ENCODE measurements around the gene TASP1. TPM values are rescaled to one million over a fixed set of nuclear protein-coding genes. Genes with fewer than 3 reads are reported as not detected.

The TASP1 gene
- total RNA-seq, 2 experiments from 2014 or later = 8.2 to 8.9 TPM

GRCh38 chr20:13588049-13588448, 50.7 kb downstream of the TASP1 start:
- Mint-ChIP-seq H3K4me3 (no peak overlapping the region), H3K27ac (no peak overlapping the region), H3K27me3 (no peaks in the 10 kb centered on the region), H3K36me3 (peaks cover 31% of the 10 kb centered on the region), H3K9me3 (peaks cover 12% of the 10 kb centered on the region), H3K4me1 (ENCODE audit: low read depth) (no peaks in the 10 kb centered on the region)
- intact Hi-C loops (cut with micrococcal nuclease) = no loop called here
- CTCF ChIA-PET = no interaction called here
- DNase-seq = no peak
- POLR2A ChIA-PET = no interaction called here

DNA sequence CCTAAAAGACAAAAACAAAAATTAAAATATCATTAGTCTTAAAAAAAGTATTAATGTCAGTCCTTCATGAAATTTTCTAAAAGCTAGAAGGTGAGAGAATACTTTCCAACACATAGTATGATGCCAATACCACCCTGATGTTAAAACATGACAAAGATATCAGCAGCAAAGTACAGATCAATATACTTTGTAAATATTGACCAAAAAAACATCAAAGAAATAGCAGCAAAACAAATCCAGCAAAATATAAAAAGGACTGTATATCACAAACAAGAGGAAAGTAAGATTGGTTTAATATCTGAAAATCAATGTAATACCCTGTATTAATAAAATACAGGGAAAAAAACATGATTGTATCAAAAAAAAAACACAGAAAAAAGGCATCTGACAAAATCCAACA, 51.4 kb downstream of the TASP1 start:
- no peak overlapping the region for H3K4me3 Mint-ChIP-seq
- H3K27ac Mint-ChIP-seq = no peak overlapping the region
- peaks cover 32% of the 10 kb centered on the region for H3K36me3 Mint-ChIP-seq
- ChIA-PET CTCF (no interaction called here), POLR2A (no interaction called here)
- intact Hi-C loops (cut with micrococcal nuclease) = no loop called here
- H3K27me3 Mint-ChIP-seq = no peaks in the 10 kb centered on the region
- peaks cover 12% of the 10 kb centered on the region for H3K9me3 Mint-ChIP-seq
- no peaks in the 10 kb centered on the region for H3K4me1 Mint-ChIP-seq (ENCODE audit: low read depth)
- DNase-seq = no peak

DNA sequence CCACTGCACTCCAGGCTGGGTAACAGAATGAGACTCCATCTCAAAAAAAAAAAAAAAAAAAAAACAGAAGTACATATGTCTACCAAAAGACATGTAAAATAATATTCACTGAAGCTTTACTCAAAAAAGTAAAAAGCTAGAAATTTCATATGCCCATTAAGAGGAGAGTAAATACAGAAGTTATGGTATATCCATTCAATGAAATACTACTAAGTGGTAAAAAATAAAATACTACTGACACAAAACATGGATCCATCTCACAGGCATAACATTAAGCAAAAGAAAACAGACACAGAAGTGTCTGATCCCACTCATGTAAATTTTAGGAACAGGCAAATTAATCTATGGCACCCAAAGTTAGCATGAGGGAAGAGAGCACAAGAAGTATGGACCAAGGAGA, 52.6 kb downstream of the TASP1 start:
- DNase-seq = no peak
- no peaks in the 10 kb centered on the region for H3K27me3 Mint-ChIP-seq
- intact Hi-C loops (cut with micrococcal nuclease) = no loop called here
- H3K9me3 Mint-ChIP-seq = peaks cover 12% of the 10 kb centered on the region
- ChIA-PET POLR2A (no interaction called here), CTCF (no interaction called here)
- no peaks in the 10 kb centered on the region for H3K4me1 Mint-ChIP-seq (ENCODE audit: low read depth)
- H3K4me3 Mint-ChIP-seq = no peak overlapping the region
- H3K27ac Mint-ChIP-seq = no peak overlapping the region
- H3K36me3 Mint-ChIP-seq = peaks cover 37% of the 10 kb centered on the region

- Mint-ChIP-seq H3K27me3 (no peaks in the 10 kb centered on the region), H3K4me1 (ENCODE audit: low read depth) (no peaks in the 10 kb centered on the region), H3K36me3 (peaks cover 48% of the 10 kb centered on the region), H3K9me3 (peaks cover 6% of the 10 kb centered on the region), H3K27ac (no peak overlapping the region), H3K4me3 (no peak overlapping the region)
- POLR2A ChIA-PET = no interaction called here
- CTCF ChIA-PET = no interaction called here
- no peak for DNase-seq
- intact Hi-C loops (cut with micrococcal nuclease) = no loop called here
Measured at GRCh38 chr20:13581451-13581850, 57.3 kb downstream of the TASP1 start.

DNA sequence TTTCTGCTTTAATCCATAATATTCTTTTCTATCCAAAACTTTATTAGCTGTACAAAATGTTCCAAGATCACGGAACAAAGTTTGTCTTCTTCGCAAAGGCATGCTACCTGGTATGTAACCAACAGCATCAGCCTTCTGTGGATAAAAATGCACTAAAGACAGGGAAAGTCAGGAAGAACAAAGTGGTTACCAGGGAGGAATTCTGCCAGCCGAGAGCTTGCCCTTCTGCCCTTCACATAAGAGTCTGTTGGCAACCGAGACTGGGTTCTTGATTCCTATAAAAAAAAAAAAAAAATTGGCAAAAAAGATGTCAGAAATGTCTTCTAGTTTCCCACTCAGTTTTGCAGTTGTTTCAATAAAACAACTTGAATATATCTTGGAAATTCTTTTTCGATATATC, 58.0 kb downstream of the TASP1 start:
- no peak for DNase-seq
- Mint-ChIP-seq H3K4me3 (no peak overlapping the region), H3K9me3 (peaks cover 3% of the 10 kb centered on the region), H3K27ac (no peak overlapping the region), H3K4me1 (ENCODE audit: low read depth) (no peaks in the 10 kb centered on the region), H3K36me3 (peaks cover 49% of the 10 kb centered on the region), H3K27me3 (no peaks in the 10 kb centered on the region)
- ChIA-PET POLR2A (no interaction called here), CTCF (no interaction called here)
- intact Hi-C loops (cut with micrococcal nuclease) = no loop called here

GRCh38 chr20:13574071-13574470, 64.7 kb downstream of the TASP1 start:
- Mint-ChIP-seq H3K9me3 (peaks cover 3% of the 10 kb centered on the region), H3K36me3 (peaks cover 33% of the 10 kb centered on the region), H3K4me1 (ENCODE audit: low read depth) (no peaks in the 10 kb centered on the region), H3K4me3 (no peak overlapping the region), H3K27ac (no peak overlapping the region), H3K27me3 (no peaks in the 10 kb centered on the region)
- DNase-seq = no peak
- CTCF ChIA-PET = no interaction called here
- intact Hi-C loops (cut with micrococcal nuclease) = no loop called here
- POLR2A ChIA-PET = no interaction called here

GRCh38 chr20:13571662-13572061, 67.1 kb downstream of the TASP1 start:
- ChIA-PET CTCF (interaction anchor here (4.5 kb wide), 1 partner anchor 24 kb away, joined by 21 read pairs; no protein-coding TSS in a partner anchor), POLR2A (no interaction called here)
- DNase-seq = no peak
- Mint-ChIP-seq H3K27me3 (no peaks in the 10 kb centered on the region), H3K4me1 (ENCODE audit: low read depth) (no peaks in the 10 kb centered on the region), H3K27ac (no peak overlapping the region), H3K9me3 (peaks cover 7% of the 10 kb centered on the region), H3K4me3 (no peak overlapping the region), H3K36me3 (peaks cover 34% of the 10 kb centered on the region)
- intact Hi-C loops (cut with micrococcal nuclease) = no loop called here

DNA sequence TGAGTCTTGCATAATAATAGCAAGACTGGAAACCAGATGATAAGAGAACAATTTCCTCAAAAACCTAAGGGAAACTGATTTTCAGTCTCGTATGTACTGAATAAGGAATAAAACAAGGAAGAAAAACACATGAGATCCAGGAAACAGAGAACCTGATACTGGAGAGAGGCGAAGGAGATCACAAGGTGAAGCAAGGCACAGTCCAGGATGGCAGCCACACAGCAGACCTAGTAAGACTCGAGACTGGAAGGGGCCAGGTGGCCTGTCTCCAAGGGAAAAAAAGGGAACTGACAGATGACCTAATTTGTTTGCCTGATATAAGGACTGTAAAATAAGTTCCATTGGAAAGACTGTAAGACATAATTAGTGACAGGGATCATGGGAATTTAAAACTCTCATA, 71.1 kb downstream of the TASP1 start:
- ChIA-PET CTCF (interaction anchor here (4.5 kb wide), 1 partner anchor 20 kb away, joined by 21 read pairs; no protein-coding TSS in a partner anchor), POLR2A (no interaction called here)
- Mint-ChIP-seq H3K27ac (no peak overlapping the region), H3K36me3 (peaks cover 37% of the 10 kb centered on the region), H3K4me1 (ENCODE audit: low read depth) (no peaks in the 10 kb centered on the region), H3K4me3 (no peak overlapping the region), H3K9me3 (peaks cover 6% of the 10 kb centered on the region), H3K27me3 (no peaks in the 10 kb centered on the region)
- intact Hi-C loops (cut with micrococcal nuclease) = no loop called here
- DNase-seq = no peak

GRCh38 chr20:13563854-13564253, 74.9 kb downstream of the TASP1 start:
- no peaks in the 10 kb centered on the region for H3K27me3 Mint-ChIP-seq
- peaks cover 8% of the 10 kb centered on the region for H3K9me3 Mint-ChIP-seq
- intact Hi-C loops (cut with micrococcal nuclease) = no loop called here
- H3K36me3 Mint-ChIP-seq = peaks cover 53% of the 10 kb centered on the region
- POLR2A ChIA-PET = no interaction called here
- no peak overlapping the region for H3K4me3 Mint-ChIP-seq
- H3K27ac Mint-ChIP-seq = no peak overlapping the region
- no peak for DNase-seq
- no peaks in the 10 kb centered on the region for H3K4me1 Mint-ChIP-seq (ENCODE audit: low read depth)
- CTCF ChIA-PET = no interaction called here

GRCh38 chr20:13554706-13555105, 84.0 kb downstream of the TASP1 start:
- no peak overlapping the region for H3K27ac Mint-ChIP-seq

DNA sequence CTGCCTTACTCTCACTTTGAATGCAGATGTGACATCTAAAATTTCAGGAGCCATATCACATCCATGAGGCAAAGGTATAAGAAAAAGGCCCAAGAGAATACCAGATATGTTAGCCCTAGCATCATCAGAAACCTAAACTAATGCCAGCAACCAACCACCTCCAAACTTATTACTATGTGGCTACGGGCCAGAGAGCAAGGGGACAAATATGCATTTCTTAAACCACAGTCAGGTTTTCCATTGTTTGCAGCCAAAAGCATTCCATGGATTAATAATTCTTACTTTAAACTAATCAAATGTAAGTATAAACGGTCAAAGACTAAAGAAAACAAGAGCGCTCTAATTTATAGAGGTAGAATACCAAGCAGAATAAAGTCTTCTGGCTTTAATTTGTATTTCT, 84.7 kb downstream of the TASP1 start:
- POLR2A ChIA-PET = no interaction called here
- CTCF ChIA-PET = interaction anchor here (0.7 kb wide), 1 partner anchor 10 kb away, joined by 3 read pairs; no protein-coding TSS in a partner anchor
- Mint-ChIP-seq H3K27ac (no peak overlapping the region), H3K27me3 (no peaks in the 10 kb centered on the region), H3K4me3 (no peak overlapping the region), H3K4me1 (ENCODE audit: low read depth) (no peaks in the 10 kb centered on the region), H3K9me3 (no peaks in the 10 kb centered on the region), H3K36me3 (peaks cover 15% of the 10 kb centered on the region)
- no peak for DNase-seq
- intact Hi-C loops (cut with micrococcal nuclease) = no loop called here

More at GRCh38 chr20:13554706-13555105, 84.0 kb downstream of the TASP1 start:
- no peak for DNase-seq
- POLR2A ChIA-PET = no interaction called here
- no peaks in the 10 kb centered on the region for H3K27me3 Mint-ChIP-seq
- H3K4me1 Mint-ChIP-seq (ENCODE audit: low read depth) = no peaks in the 10 kb centered on the region
- intact Hi-C loops (cut with micrococcal nuclease) = no loop called here
- CTCF ChIA-PET = no interaction called here
- H3K36me3 Mint-ChIP-seq = peaks cover 18% of the 10 kb centered on the region
- H3K9me3 Mint-ChIP-seq = no peaks in the 10 kb centered on the region
- no peak overlapping the region for H3K4me3 Mint-ChIP-seq

DNA sequence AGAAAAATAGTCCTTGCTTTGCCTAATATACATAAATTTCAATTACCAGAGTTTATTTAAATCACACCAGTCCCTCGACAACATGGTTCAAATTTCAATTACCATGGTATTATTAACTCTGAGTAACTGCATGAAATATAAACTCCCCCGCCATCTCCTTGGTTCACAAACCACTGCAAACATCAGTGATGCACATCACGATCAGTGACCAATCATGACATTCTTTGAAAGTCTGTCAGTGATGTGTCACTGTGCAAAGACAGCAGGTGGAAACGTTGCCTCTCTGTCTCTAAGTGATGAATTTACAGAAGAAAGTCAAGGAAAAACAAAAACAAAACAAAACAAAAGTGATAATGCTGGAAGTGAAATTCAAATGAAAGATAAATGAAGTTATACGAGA, 86.7 kb downstream of the TASP1 start:
- Mint-ChIP-seq H3K27me3 (no peaks in the 10 kb centered on the region), H3K4me3 (no peak overlapping the region), H3K27ac (no peak overlapping the region), H3K4me1 (ENCODE audit: low read depth) (no peaks in the 10 kb centered on the region), H3K9me3 (no peaks in the 10 kb centered on the region), H3K36me3 (peaks cover 9% of the 10 kb centered on the region)
- ChIA-PET CTCF (no interaction called here), POLR2A (no interaction called here)
- intact Hi-C loops (cut with micrococcal nuclease) = no loop called here
- no peak for DNase-seq

- intact Hi-C loops (cut with micrococcal nuclease) = loop anchor here (5.0 kb wide), 1 partner anchor 622 kb away; no protein-coding TSS in a partner anchor
- ChIA-PET POLR2A (no interaction called here), CTCF (interaction anchor here (1.0 to 1.2 kb wide), 3 partner anchors 12 to 225 kb away, joined by 3 read pairs; no protein-coding TSS in a partner anchor)
- H3K4me1 Mint-ChIP-seq (ENCODE audit: low read depth) = peaks cover 2% of the 10 kb centered on the region
- peaks cover 3% of the 10 kb centered on the region for H3K36me3 Mint-ChIP-seq
- H3K27ac Mint-ChIP-seq = no peak overlapping the region
- no peaks in the 10 kb centered on the region for H3K9me3 Mint-ChIP-seq
- no peak for DNase-seq
- H3K4me3 Mint-ChIP-seq = no peak overlapping the region
- H3K27me3 Mint-ChIP-seq = no peaks in the 10 kb centered on the region
Measured at GRCh38 chr20:13549451-13549850, 89.3 kb downstream of the TASP1 start.
